HG03378 (cell line): ENCODE data around the gene HOXB7.

Experiments used
- ATAC-seq: cut with Tn5 transposase; IDR thresholded peaks from one replicate; pipeline ENCODE4 v1.9.1; 2021; ENCODE audit warnings: mild to moderate bottlenecking, moderate library complexity; ENCODE audit not compliant: unreplicated experiment

The HOXB7 gene

DNA sequence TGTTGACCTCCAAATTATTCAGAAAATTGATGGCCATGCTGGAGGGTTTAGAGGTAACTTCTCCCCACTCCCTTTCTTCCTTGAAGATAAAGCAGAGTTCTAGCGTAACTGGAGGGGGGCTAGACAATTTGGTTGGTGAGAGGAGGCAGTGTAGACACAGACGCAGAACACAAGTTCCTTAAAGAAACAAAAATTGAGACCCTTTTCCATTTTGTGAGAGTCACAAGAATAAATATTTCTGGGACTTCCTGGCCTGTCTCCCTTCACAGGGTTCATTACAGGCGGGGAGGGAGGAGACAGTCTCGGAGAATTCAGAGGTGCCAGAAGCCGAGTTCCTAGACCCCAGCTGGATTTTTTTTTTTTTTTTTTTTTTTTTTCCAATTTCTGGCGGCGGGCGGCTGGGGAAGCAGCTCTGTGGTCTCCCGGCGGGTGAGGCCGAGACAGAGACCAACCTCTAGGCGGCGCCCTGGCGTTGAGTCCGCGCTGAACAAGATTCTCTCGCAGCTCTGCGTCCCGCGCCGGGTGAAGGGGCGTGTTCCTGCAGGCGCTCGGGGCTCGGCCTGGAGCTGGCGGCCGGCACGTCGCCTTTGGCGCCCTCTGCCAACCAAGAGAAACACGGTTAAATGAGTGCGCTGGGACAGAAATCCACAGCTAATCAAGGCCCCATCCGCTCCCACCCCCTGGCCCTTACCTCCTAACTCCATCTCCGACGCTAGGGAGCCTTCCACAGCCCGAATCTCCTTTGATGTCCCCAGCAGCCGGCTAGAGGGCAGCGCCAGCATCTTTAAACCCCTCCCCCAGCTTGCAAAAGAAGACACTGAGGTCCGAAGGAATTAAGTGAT is 25.6 kb upstream of the HOXB7 start:
- no peak for ATAC-seq

DNA sequence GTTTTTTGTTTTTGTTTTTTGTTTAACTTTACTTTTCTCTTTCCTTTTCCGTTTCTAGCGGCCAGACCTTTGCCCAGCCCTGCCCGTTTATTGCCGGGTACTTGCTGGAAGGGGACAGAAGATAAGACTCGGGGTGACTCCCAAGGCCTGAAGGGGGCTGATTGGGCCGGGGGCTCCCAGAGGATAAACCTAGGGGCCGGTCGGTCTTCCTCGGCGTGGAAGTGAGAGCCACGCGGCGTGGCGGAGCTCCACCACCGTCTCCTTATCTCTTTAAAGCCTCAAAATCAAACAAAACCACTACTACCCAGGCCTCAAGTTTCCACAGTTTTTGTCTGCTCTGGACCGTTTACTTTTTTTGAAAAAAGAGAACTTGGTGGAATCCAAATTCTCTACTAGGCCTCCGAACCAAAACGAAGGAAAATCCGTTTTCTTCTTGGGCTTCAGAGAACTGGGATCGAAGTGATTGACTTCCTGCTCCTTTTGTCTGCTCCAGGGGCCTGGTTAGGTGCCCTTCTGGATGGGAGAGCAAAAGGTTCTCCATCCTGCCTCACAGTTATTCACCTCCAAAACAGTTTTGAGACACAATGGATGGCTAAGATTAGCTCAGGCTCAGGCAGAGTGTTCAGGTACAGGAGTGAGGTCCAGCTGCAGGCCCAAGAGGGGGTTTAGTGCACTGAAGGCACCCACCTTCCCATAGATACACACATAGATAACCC is 23.8 kb upstream of the HOXB7 start:
- no peak for ATAC-seq

- ATAC-seq = no peak
Measured at GRCh38 chr17:48633266-48633677, 22.5 kb upstream of the HOXB7 start.

GRCh38 chr17:48632579-48633265 is 21.9 kb upstream of the HOXB7 start:
- no peak for ATAC-seq

DNA sequence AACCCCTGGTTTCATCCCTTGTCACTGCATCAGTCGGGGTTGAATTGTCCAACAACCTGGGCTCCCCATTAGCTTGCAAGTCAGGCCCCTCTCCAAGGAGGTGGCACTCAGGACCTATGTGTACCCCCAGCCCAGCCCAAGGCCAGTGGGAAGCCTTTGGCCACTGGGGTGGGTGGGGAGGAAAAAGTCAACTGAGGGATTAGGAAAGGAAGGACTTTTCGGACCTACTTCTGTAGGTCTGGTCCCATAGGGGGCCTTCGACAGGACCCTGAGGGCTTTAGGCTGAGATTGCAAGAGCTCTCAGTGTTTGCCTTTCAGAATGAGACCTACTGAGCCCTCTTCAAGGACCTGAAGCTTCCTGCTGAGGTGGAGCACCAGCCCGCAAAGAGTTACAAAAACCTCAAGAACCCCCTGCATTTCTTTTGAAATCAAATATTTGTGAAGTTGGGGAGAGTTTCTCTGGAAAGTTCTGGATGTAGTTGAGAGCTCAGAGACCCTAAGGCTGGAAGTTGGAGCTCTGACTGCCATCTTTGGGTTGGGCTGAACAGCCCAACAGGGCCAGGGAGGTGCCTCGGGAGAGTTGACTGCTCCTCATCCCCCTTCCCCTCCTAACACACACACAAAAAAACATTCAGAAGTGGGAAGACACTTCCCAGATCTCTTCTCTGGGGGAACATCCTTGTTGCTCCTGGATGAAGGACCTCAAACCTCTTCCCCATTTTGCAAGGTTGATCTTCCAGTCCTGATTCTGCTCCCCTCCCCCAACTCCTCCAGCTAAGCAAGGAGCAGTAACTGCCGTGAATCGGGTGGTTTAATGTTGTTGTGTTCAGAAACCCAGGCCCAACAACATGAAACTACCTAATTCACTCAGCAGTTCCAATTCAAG is 21.1 kb upstream of the HOXB7 start:
- ATAC-seq = no peak

DNA sequence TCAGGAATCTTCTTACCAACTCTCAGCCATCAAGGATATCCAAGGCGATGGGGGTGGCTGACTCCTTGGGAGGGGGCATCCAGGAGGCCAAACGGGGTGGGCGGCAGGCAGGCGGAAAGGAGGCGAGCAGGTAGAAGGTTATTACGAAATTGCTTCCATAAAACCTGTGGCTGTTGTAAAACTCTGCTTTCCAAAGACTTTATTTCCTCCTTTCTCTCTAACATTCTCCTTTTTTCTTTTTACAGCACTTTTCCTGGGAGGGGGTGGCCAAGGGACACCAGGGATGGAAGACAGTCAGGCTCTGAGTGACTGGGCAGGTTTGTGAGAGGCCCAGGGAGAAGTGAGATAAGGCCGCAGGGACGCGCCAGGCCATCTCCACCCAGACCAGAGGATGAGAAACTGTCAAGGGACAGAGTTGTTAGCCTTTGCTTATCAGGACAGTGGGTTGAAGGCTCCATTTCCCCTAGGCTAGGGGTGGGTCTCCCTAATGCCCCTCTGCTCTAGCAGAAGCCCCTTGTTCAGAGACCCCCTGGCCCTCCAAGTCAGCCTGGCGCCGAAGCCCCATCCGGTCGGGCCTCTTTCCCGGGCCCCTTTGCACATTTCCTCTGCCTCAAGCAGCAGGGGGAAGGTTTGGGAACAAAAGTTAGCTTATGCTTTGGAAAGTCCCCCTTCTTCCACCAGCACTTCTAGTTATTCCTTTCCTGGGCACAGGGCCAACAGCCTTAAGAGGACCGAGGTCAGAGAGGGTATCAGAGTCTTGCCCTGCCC is 20.3 kb upstream of the HOXB7 start:
- no peak for ATAC-seq

DNA sequence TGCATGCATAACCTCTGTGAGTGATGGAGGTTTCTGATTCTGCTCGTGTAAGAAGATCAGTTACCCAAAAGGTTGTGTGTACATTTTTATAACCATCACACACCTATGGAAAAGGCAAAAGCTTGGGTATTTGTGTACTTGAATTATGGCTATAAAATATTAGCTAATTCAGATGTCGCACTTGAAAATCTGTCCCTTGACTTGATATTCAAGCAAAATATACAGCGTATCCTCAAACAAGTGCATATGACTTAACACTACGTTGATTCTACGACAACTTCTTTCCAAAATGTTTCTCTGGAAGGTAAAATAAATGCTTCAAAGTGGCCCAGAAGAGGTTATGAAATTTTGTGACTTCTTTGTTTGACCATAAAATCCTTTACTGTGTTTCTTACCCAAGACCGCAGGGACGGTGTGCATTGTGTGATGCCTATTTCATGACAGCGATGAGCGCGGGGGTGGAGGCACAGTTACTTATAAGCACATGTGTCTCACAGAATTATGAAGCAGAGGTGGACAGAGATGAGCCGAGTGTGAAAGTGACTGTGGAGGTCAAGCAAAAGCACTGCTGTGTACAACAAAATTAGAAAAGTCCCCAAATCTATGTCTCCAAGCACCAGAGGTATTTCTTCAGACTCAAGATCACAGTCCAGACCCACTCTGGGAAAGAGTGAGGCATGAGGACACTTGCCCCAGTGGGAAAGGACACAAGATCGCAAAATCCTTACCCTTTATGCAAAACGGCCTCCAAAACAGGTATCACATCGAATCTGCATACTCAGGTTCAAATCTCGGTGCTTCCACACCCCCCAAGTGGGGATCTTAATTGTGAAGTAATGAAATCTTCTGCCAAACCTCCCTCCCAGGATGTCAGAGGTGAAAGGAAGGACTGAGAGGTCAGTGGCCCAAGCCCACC is 19.4 kb upstream of the HOXB7 start:
- ATAC-seq = no peak

DNA sequence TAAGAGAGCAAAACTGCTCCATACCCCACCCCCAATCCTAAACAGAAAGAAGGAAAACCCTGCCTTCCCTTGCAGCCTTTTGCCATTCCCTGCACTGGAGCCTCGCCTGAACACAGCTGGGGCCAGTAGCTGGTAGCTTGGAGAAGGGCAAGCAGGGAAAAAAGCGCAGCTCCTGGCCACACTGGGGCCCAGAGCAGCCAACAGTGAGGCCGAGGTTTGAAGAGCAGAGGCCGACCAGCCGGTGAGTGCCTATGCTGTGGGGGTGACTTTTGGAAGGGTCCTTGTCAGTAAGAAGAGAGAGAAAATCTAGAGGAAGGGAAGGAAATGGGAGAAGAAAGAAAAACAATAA is 18.6 kb upstream of the HOXB7 start:
- ATAC-seq = no peak

- ATAC-seq = no peak
Measured at GRCh38 chr17:48628649-48629410, 18.0 kb upstream of the HOXB7 start.

GRCh38 chr17:48627623-48628521 is 17.1 kb upstream of the HOXB7 start:
- ATAC-seq = no peak

- ATAC-seq = no peak
Measured at GRCh38 chr17:48627118-48627597, 16.3 kb upstream of the HOXB7 start.

DNA sequence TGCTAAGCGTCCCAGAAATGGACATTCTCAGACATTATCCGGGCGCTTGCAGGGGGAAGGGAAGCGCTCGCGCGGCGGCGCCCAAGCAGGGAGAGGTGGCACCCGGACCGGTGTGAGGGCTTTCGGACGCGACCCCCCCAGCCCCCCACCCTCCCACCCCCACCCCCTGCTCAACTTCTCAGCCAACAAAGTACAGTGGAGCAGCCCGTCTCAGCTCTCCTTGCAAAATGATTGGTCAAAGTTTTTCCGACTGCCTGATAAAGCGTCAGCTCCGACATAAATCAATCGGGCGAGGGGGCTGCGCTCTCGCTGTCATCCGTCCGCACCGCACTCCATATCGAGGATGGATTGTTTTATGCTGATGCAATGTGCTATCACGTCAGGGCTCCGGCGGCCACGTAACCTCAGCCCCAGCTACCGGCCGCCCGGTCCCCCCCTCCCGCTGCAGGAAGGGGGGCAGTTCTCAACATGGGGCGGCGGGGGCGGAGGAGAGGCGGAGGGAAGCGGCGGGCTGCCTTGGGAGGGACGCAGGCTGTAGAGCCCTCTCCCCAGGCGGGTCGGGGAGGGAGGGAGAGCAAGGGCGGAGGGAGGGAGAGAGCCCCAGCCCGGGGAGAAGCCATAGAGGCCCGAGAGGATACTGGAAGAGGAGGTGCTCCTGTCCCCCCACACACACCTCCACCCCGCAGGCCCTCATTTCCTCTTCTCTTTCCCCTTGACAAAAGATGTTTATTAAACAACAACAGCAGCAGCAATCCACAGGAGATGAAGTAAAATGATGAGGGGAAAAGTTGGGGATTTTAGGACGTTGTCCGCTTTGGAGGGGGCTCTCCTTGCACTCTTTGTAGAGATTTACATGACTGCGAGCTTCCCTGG is 15.7 kb upstream of the HOXB7 start, which contains the start of gene HOXB9:
Gene HOXB9, minus strand, starts transcription at position 114 of the 873 bp plus-strand sequence. Its CDS starts 89 bp downstream, at position 25.
- no peak for ATAC-seq

GRCh38 chr17:48625495-48626244 is 14.9 kb upstream of the HOXB7 start:
- ATAC-seq = no peak

DNA sequence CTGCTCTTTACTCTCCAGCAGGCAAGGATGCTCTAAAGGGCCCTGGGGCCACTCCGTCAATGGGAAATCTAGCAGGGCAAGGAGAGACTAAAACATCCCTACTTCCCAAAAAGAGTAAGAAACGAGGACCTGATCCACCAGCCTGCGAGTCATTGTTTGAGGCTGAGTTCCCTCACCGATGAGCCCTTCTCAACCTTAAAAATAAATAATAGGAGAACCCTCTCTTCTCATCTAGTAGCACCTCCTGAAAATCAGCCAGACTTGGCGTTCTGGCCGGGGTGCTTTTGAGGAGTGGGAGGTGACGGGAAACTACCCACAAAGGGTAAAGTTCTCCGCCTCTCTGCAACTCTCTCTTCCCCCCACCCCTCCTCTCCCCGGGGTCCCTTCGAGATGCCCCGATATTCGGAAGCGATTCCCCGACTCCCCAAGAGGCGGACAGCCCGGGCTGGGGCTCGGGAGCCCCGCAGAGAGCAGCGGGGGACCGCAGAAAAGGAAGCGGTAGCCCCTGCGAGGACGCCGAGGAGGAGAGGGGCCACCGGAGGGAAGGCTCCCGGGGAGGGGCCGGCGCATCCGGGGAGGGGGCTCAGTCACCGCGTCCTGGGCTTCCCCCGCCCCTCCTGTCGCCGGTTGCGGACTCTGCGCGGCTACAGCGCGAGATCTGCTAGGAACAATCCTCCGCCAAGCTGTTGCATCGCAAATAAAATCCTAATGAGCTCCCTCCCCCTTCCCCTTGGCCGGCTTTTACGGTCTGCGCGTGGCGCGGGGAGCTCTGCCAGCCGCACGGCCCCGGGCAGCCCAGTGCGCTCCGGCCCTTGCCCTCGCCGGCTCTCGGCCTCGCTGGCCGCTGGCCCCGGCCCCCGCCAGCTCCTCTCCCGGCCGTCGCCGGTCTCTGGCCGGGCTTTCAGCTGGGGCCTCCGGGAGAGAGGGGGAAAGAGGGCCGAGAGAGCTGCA is 14.0 kb upstream of the HOXB7 start:
- ATAC-seq = no peak
